ENCODE data around the gene GPC5.
"Not testable (repeated sequence)": the region's sequence is repeated elsewhere in the genome, so short reads cannot be mapped to it uniquely, and the experiment has no call there.

Gene GPC5

DNA sequence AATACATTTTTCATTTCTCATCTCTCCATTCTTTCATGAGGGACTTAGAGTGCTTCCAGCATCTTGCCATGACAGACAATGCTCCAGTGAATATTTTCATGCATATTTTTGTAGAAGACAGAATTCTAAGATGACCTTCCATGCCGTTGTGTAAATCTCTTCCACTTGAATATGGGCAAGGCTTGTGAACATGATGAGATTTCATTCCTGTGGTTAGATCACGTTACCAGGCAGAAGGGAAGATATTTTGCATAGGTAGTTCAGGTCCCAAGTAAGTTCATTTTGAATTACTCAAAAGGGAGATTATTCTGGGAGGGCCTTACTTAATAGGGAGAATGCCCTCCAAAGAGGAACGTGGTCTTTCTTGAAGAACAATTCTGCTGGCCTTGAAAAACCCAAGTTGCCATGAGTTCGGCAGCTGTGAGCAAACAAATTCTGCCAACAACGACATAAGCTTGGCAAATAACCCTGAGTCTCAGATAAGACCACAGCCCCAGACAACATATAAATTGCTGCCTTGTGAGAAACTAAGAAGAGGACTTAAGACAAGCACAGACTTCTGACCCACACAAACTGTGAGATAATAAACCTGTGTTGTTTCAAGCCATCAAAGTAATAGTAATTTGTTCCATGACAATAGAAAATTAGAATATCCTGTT lies 1427.6 kb downstream of the GPC5 start:
- no peak for DNase-seq

DNA sequence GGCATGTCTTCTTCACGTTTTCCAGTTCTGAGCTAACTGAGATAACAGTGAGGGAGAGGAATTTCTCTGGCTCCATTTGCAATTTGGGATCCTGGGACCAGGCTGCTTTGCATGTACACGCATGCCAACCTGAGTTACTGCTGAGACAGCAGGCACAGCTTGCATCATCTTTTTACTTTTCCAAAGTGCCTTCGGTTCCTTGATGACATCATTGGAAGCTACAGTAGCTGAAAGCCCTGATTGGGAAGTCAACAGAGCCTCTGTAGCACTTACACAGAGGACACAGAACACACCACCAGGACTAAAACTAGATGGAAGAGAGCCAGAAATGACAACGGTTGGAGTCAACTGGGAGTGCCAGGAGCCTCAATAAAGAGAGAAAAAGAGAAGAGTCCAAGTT lies 1429.1 kb downstream of the GPC5 start:
- DNase-seq = no peak

DNA sequence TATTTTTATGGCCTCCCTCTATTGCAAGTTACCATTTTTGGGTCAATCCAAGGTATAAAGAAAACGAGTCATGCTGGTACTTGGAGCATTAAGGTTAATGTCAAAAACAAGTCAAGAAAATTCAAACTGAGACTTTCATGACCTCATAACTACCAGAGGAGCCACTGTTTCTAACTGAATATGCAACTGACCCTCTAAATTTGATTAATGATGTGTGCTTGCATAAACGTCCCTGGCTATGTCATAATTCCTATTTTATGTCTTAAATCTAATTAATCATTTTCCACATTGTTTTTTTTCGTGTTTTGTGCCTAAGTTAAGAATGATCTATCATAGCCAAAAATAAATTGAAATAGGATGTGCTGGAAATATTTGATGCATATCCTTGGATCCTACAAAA lies 1431.5 kb downstream of the GPC5 start:
- DNase-seq = no peak

DNA sequence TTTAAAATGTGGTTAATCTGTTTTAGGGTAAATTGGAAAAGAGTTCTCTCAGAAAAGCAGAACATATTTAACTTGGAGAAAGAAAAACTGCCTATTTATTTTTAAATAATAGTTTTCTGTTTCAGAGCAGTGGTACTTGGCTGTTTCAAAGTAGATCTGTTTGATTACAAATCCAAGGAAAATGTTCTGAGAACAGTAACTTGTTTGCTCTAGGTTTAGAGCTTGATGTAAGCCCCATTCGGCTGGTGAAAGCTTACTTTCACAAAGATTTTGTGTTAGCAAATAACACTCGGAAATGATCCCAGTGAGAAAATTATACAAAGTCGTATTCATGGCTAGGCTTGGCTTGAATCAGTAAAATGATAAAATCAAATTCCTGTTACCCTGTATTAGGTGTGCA lies 1432.4 kb downstream of the GPC5 start:
- DNase-seq = no peak

DNA sequence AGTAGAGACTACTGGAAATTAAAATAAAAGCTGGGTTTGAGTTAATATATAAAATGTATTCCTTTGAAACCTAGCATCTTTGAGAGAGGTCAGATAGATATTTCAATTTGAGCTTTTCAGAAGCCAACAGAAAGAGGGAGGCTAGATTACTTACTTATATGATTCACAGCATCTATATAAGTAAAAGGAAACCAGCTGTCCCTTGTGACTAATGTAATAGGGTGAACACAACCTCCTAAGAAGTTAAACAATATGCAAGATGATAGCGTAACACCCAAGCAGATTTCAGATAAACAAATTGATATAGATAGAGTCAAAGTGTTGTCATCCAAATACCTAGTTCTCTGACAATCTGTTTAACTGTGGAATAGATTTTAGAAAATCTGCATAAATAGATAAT lies 1434.7 kb downstream of the GPC5 start:
- DNase-seq = no peak

DNA sequence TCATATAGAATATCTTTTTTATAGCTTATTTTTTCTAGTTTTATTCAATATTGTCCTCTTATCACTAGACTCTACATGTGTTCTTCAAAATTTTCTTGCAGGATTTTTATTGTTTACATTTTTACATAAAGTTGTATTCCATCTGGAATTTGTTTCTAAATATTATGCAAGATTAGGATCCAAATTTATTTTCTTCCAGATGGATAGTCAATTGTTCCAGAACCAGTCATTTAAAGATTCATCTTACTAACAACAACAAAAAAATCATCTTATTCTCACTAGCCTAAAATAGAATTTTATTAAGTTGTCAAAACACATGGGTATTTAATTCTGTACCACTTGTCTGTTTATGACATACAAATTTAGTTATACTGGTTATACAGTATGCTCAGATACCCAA lies 1437.8 kb downstream of the GPC5 start:
- no peak for DNase-seq

DNA sequence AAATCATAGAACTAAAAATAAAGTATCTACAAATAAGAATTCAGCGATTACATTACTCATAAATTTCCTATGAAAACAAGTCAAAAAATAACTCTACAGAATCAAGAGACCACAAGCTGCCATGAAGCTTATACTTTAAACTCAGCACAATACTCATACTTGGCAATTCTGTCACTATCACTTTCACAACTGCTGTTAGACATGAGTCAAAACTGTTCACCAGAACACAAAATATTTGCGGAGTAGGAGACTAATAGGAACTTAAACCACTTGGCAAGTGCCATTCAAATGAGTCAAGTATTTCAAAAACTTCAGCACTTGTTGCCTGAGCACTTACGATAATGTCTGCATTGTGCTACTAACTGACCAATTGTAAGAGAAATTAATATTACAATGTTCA lies 1440.4 kb downstream of the GPC5 start:
- DNase-seq = no peak

DNA sequence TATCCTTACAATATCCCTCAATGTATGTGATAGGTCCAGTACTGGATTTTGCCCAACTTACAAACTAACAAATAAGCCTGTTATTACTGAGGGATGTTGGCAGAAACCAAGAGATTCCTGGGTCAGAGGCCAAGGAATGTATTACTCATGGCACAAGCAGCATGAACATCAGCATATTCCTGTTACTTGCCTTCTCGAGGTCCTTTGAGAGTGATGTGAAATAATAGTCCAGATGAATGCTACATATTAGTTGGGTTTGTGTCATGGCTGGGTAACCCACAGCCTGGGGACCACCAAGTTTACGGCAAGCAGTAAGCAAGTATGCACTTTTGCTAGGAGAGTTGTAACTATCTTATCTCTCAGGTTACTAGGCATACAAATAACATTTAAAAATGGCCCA lies 1443.7 kb downstream of the GPC5 start:
- no peak for DNase-seq

DNA sequence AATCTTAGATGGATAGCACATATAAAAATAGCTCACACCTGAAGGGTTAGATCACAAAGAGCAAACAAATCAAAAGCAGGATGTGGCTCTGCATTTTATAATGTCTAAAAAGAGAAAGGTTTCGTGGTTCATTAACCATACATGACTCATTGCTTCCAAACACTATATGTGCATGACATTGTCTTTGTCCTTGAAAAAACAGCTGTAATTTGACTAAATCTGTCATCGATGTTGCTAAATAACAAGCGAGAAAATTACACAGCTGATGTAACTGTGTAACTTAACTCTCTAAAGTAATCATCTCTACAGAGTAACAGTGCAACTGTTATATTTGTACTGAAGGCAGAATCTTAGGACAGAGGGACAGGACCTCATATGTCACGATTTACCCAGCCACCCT lies 1445.1 kb downstream of the GPC5 start:
- DNase-seq = peak; percentile 37

DNA sequence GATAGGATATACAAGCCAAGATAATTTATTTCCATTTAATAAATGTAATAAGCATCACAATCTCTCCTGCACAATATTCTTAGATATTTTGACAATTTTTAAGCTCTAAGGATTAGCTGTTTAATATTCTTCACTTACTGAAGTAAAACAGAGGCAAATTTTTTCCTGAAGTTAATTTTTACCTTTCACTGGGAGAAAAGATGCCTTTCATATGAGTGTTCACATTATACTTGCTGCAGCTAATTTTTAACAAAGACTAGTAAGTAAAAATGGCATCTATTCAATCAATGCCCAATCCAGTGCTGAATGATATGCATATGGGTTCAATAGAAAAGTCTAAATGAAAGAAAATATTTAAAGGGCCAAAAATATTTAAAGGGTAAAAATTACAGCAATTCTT lies 1451.0 kb downstream of the GPC5 start:
- no peak for DNase-seq

DNA sequence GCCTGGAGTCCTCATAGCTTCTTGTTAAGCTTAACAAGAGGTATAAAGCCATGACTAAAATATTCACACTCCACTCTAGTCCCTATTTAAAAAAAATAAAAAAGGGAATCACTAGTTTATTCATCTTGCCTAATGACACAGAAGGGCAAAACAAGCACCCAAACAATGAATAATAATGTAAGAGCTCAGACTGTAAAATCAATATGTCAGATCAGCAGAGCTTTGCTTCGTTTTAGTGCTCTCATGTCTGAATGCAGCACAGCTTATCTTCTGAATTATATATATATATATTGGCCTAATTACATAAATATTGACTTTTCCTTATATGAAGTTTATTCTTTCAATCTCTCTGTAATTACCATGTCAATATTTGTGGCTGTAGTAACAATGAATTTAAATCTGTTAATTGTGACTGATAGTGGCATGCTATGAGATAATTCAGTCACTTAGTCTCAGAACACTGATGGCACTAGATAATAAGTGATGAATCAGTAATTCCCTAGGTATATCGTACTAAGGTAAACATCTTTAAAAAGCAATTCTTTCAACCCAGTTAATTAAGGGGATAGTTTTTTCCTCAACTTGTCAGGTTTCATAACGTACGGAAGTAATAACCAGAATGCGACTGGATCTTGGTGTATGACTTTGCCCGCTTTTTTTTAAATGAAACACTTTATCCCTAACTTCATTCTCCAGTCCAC lies 1466.3 kb downstream of the GPC5 start:
- DNase-seq = no peak

DNA sequence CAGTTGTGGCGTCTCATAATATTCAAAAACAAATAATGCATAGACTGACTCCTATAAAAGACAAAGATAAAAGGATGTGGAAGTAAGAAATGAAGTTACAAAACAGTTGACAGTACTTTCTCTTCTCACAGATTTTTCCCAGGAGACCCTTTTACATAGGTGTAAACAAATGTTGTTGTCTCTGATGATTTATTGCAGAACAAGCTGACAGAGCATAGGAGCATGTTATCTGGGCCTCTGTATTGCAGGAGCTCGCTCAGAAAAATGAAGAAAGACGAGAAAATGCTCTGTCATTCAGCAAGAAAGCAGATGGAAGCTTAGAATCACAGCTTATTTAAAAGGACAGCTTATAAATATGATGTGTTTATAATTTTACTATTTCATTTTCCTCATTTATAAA lies 1474.6 kb downstream of the GPC5 start:
- no peak for DNase-seq

DNA sequence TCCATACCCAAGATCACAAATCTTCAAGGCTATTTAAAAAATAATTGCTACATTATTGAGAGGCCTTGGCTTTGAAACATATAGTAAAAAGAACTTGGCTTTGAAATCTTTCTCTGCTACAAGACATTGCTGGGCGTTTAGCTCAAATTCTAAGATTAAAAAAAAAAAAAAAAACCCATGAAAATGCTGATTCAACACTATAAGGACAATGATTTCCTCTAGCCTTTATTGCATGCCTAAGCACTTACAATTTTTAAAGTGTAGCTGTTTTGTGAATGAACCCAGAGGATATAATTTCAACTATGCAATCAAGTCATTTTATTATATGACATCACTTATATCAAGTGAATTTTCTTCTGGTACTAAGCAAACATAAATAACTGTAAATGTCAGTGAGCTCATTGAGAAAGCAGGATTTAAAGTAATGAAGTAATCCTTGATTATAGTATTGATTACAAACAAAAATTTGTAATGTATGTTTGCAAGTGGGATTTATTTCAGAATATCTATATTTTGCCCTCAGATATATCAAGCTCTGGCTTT lies 1488.2 kb downstream of the GPC5 start:
- no peak for DNase-seq

DNA sequence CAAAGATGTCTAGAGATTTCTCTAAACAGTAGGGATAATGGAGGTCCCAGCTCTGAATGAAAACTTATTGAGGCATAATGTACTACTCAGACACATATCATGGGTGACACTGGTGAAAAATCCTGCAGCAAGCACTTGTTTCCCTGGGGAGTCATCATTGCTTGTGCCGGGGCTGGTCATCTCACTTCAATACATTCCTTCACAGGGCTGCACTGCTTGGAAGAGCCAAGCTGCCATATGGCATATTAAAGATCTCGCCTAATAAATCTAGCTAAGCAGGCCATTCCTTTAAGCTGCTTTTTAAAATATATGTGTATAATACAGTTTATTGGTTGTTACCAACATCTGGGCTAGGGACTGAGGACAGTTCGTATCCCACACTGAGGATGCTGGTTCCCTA lies 1496.0 kb downstream of the GPC5 start:
- DNase-seq = no peak

DNA sequence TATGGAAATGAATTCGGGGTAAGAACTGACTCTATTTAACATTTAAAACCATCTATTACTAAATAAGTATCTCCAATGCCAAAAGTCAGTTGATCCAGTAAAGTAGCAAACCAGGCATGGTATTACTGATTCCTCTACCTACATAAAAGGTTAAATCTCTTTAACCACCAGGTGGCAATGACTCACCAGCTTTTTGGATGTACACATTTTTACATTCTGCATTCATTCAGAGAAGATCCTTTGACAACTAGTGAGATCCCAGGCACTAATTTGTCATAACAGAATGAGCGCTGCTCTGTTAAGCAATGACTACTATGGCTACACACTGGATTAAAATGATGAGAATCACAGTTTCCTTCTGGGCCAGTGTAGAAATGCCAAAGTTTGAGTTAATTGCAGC lies 1498.4 kb downstream of the GPC5 start:
- peak; percentile 46 for DNase-seq

DNA sequence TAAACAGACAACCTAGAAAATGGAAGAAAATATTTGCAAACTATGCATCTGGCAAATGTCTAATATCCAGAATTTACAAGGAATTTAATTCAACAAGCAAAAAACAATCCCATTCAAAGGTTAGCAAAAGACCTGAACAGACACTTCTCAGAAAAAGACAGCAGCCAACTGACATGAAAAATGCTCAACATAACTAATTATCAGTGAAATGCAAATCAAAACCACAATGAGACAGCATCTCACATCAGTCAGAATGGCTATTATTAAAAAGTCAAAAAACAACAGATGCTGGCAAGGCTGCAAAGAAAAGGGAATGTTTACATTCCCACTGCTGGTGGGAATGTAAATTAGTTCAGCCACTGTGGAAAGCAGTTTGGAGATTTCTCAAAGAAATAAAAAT lies 1500.5 kb downstream of the GPC5 start:
- DNase-seq = not testable (repeated sequence)

DNA sequence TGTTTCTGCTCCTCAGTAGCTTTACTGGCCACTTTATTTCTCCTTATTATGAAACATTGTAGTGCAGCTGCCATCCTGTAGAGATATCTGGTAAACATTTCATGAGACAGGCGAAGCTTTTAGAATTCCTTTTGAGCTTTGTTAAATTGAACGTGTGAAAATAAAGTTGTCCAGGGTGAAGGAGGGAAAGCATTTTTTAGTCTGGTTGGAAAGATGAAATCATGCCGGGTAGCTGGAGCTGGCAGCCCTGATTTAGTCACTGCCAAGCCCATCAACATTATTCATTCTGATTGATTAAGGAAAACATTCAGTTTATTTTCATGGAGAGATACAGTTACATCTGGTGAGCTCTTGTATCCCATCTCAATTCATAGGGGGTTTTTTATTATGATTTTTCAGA lies 1502.0 kb downstream of the GPC5 start:
- DNase-seq = no peak

DNA sequence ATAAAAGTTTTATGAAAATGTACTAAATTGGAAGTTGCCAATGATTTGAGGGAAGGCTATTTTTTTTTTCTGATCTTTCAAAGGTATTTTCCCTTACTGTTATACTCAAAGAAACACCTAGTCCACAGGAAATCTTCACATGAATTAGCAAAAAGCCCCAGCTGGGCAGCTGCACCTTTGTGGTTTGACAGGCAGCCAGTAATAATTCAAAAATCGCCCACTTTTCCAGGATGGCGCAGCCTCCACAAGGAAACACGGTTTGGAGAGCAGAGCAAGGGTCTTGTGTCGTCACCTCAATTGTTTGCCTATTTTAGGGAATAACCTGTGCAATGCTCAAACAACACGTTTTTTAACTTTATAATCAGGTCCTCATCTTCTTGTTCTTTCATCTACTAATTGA lies 1503.3 kb downstream of the GPC5 start:
- no peak for DNase-seq

DNA sequence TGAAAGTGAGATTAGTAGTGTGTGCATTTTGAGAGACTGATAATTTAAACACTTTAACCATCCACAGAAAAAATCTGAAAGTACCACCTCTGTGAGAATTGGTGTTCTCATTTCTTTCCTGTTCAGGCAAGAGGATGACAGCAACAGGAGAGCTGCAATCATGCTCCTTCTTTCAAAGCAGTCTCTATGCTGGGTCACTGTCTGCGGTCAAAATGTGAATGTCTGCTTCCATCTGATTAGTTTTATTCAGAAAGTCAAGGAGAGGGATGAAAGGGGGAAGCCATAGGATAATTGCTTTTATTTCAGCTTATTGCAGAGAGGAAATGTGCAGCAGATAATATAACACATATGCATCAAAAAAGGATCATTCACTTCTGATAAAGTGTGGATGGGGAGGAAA lies 1514.2 kb downstream of the GPC5 start:
- DNase-seq = no peak

DNA sequence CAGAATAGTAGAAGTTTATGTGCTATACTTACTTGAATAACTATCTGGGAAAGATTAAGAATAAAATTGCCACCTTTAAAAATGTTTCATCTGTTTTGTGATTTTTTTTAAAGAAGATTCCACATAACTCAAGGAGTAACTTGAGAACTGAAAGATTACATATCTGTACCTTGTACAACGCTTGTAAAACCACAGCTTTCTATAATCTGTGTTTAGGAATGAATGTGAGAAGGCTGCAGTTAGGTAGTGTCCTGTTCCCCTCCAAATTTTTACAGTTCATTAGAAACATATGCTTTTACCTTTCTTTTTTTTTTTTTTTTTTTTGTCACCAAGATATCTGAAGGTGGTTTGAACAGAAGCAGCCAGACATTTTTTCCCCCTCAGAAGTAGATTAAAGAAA lies 1515.4 kb downstream of the GPC5 start:
- no peak for DNase-seq

All from NCI-H2171 (cell line).